ENCODE results near the gene PSMA5.

DNA sequence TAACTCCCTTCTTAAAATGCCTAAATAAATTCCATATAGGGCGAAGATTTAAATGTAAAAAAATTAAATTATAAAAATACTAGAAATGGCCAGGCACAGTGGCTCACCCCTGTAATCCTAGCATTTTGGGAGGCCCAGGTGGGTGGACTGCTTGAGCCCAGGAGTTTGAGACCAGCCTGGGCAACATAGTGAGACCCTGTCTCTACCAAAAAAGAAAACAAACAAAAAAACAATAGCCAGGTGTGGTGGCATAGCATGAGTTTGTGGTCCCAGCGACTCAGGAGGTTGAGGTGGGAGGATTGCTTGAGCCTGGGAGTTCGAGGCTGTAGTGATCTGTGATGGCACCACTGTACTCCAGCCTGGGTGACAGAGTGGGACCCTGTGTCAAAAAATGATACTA lies 46.3 kb downstream of the PSMA5 start:
- TF ChIP-seq, protein P1, sequence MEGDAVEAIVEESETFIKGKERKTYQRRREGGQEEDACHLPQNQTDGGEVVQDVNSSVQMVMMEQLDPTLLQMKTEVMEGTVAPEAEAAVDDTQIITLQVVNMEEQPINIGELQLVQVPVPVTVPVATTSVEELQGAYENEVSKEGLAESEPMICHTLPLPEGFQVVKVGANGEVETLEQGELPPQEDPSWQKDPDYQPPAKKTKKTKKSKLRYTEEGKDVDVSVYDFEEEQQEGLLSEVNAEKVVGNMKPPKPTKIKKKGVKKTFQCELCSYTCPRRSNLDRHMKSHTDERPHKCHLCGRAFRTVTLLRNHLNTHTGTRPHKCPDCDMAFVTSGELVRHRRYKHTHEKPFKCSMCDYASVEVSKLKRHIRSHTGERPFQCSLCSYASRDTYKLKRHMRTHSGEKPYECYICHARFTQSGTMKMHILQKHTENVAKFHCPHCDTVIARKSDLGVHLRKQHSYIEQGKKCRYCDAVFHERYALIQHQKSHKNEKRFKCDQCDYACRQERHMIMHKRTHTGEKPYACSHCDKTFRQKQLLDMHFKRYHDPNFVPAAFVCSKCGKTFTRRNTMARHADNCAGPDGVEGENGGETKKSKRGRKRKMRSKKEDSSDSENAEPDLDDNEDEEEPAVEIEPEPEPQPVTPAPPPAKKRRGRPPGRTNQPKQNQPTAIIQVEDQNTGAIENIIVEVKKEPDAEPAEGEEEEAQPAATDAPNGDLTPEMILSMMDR (IDR thresholded peaks at IDR 0.05), result no peak
- no peak for TF ChIP-seq POLR2AphosphoS5 (IDR thresholded peaks at IDR 0.05)
- no peak for TF ChIP-seq POLR2A (IDR thresholded peaks at IDR 0.05)

Measured in suprapubic skin (tissue), 4 donors.